Measurements from ENCODE around the gene COL6A1.
"Not testable (repeated sequence)": the region's sequence is repeated elsewhere in the genome, so short reads cannot be mapped to it uniquely, and the experiment has no call there.

COL6A1 gene

GRCh38 chr21:45972353-45972715 lies 9.2 kb upstream of the COL6A1 start:
- peak overlapping the region; percentile 28 for H3K4me3 ChIP-seq (ENCODE audit: control insufficient read depth, low read depth, low read length)
- no peak for TF ChIP-seq CTCF (conservative IDR thresholded peaks at IDR 0.05; ENCODE audit: control insufficient read depth, insufficient read depth, low read depth, low read length)
- no peak for DNase-seq (ENCODE audit: low read depth)

GRCh38 chr21:45972716-45973474 lies 8.7 kb upstream of the COL6A1 start:
- no peak for TF ChIP-seq CTCF (conservative IDR thresholded peaks at IDR 0.05; ENCODE audit: control insufficient read depth, insufficient read depth, low read depth, low read length)
- H3K4me3 ChIP-seq (ENCODE audit: control insufficient read depth, low read depth, low read length): peak overlapping the region; percentile 42
- DNase-seq (ENCODE audit: low read depth): peak; percentile 96

- peak; percentile 69 for TF ChIP-seq CTCF (conservative IDR thresholded peaks at IDR 0.05; ENCODE audit: control insufficient read depth, insufficient read depth, low read depth, low read length)
- peak overlapping the region; percentile 42 for H3K4me3 ChIP-seq (ENCODE audit: control insufficient read depth, low read depth, low read length)
- DNase-seq (ENCODE audit: low read depth): peak; percentile 87
Observed at GRCh38 chr21:45973475-45974072, 8.0 kb upstream of the COL6A1 start.

- peak overlapping the region; percentile 42 for H3K4me3 ChIP-seq (ENCODE audit: control insufficient read depth, low read depth, low read length)
Observed at GRCh38 chr21:45974073-45975019, 7.2 kb upstream of the COL6A1 start.

GRCh38 chr21:45975020-45975666 lies 6.4 kb upstream of the COL6A1 start:
- TF ChIP-seq CTCF (conservative IDR thresholded peaks at IDR 0.05; ENCODE audit: control insufficient read depth, insufficient read depth, low read depth, low read length): no peak
- H3K4me3 ChIP-seq (ENCODE audit: control insufficient read depth, low read depth, low read length): peak overlapping the region; percentile 42
- peak; percentile 69 for DNase-seq (ENCODE audit: low read depth)

More at GRCh38 chr21:45974073-45975019, 7.2 kb upstream of the COL6A1 start:
- no peak for TF ChIP-seq CTCF (conservative IDR thresholded peaks at IDR 0.05; ENCODE audit: control insufficient read depth, insufficient read depth, low read depth, low read length)
- peak; percentile 84 for DNase-seq (ENCODE audit: low read depth)

- not testable (repeated sequence) for H3K4me3 ChIP-seq (ENCODE audit: control insufficient read depth, low read depth, low read length); DNase-seq (ENCODE audit: low read depth)
Observed at GRCh38 chr21:45975667-45976409, 5.7 kb upstream of the COL6A1 start.

All from fibroblast of mammary gland (primary cell).